Lower leg skin (tissue), 3 donors: ENCODE measurements around the gene UBASH3A.

Experiments used
- POLR2A ChIP-seq, 2 donors: fragments of 450-650 bp; IDR thresholded peaks; one replicate each; pipeline ENCODE4 v1.6.1; 2016 to 2017; ENCODE audit warnings: antibody characterized with exemption in 2 of 2, mild to moderate bottlenecking in 1 of 2, moderate library complexity in 1 of 2
- TF ChIP-seq, protein P1 (sequence below), 3 donors: fragments of 450-650 bp; IDR thresholded peaks; one replicate each; pipeline ENCODE4 v1.5.1; 2016; ENCODE audit warnings: antibody characterized with exemption in 3 of 3, mild to moderate bottlenecking in 3 of 3, moderate library complexity in 2 of 3

DNA sequence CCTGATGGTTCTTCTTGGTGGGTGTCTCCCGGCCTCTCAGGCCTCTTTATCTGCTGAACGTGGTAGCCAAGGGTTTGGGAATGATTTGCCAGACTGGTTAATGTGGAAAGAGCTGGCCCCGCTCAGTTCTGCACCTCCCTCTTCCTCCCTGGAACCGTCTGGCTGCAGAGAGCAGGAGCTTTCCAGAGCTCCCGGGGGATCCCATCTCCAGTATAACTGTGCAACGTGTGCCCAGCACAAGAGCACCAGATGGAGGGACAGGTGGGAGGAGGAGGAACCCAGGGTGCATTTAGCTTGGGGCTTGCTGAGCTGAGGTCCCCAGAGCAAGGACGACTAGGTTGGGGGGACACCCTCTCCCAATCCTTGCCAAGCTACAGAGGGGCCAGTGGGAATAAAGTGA is 42.4 kb upstream of the UBASH3A start:
- TF ChIP-seq, protein P1, sequence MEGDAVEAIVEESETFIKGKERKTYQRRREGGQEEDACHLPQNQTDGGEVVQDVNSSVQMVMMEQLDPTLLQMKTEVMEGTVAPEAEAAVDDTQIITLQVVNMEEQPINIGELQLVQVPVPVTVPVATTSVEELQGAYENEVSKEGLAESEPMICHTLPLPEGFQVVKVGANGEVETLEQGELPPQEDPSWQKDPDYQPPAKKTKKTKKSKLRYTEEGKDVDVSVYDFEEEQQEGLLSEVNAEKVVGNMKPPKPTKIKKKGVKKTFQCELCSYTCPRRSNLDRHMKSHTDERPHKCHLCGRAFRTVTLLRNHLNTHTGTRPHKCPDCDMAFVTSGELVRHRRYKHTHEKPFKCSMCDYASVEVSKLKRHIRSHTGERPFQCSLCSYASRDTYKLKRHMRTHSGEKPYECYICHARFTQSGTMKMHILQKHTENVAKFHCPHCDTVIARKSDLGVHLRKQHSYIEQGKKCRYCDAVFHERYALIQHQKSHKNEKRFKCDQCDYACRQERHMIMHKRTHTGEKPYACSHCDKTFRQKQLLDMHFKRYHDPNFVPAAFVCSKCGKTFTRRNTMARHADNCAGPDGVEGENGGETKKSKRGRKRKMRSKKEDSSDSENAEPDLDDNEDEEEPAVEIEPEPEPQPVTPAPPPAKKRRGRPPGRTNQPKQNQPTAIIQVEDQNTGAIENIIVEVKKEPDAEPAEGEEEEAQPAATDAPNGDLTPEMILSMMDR (IDR thresholded peaks at IDR 0.05), result no peak
- TF ChIP-seq POLR2A (IDR thresholded peaks at IDR 0.05), result no peak
